ENCODE data around the gene USP48.

DNA sequence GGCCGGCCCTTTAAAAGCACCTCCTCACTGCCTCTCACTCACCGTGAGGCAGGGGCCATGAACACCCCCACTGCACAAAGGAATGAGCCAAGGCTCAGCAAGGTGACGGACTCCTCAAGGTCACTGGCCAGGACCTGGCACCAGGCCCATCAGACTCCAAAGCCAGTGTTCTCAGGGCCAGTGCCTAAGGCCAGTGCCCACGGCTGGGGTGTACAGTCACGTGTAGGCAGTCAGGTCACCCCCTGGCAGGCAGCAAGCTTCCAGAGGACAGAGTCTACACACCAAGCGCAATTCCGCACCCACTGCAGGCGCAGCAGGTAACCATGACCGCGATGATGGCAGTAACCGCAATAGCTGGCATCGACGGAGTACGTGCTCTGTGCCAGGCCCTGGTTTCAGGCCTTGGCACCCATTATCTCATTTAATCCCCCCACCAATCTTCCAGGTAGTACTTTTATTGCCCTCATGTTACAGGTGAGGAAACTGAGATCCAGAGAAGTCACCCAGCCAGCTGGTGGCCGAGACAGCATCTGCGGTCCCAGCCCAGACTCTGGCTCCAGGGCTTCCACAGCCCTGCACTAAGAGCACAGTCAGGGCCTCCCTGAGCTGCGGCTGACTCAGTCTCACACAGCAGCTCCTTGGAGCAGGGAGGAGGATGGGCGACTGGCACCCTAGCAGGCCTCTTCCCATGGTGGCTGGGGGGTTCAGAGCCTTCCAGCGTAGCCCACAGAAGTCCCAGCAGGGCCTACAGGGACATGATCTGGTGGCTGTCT lies 140.8 kb downstream of the USP48 start:
- TF ChIP-seq YY1 (IDR thresholded peaks at IDR 0.05; ENCODE audit: insufficient read depth, insufficient read length) (no peak), ZNF274 (IDR thresholded peaks at IDR 0.05; ENCODE audit: low read depth, low read length) (no peak)
